Right cardiac atrium (tissue), 5 donors: ENCODE data around the gene NCKAP5. TPM values are rescaled to one million over a fixed set of nuclear protein-coding genes. Genes with fewer than 3 reads are reported as not detected.
A peak's percentile ranks its signal among the peaks of the same experiment; 100 is the strongest.
"Not testable (repeated sequence)": the region's sequence is repeated elsewhere in the genome, so short reads cannot be mapped to it uniquely, and the experiment has no call there.

ENCODE experiments used
- ATAC-seq, 2 donors: fragments of 200-7000 bp; cut with Tn5 transposase; one replicate each; pipeline versions ENCODE4 v1.8.0 to v1.9.1; 2020; ENCODE audit warnings: moderate library complexity in 2 of 2, mild to moderate bottlenecking in 1 of 2
- DNase-seq, 3 donors: peaks; one replicate each; pipeline ENCODE4 v3.0.0-alpha.2; 2020
- H3K27ac ChIP-seq: one replicate; pipeline ENCODE4 v1.5.1; 2013; ENCODE audit warnings: mild to moderate bottlenecking, low read length, control low read depth, moderate library complexity
- H3K27me3 ChIP-seq: one replicate; pipeline ENCODE4 v1.6.1; 2013; ENCODE audit not compliant: control insufficient read depth, insufficient read depth
- H3K4me1 ChIP-seq: one replicate; pipeline ENCODE4 v1.6.1; 2013; ENCODE audit warnings: low read length; ENCODE audit not compliant: control insufficient read depth, insufficient read depth
- H3K4me3 ChIP-seq: one replicate; pipeline ENCODE4 v1.5.1; 2013; ENCODE audit warnings: low read length, control low read depth
- H3K9me3 ChIP-seq: one replicate; pipeline ENCODE4 v1.6.1; 2013; ENCODE audit warnings: low read length; ENCODE audit not compliant: control insufficient read depth
- WGBS: extraction: QIAGEN DNeasy Blood & Tissue Kit; methylation state at CpG from one replicate; pipeline ENCODE4 v1.1.7; 2013; 5-methylcytosine and 5-hydroxymethylcytosine counted together
- intact Hi-C, 4 donors: fragments of 100-400 bp; cut with DNase I; formaldehyde crosslinking; loops; one replicate each; pipeline versions ENCODE4 v1.11.0 to v1.14.0; 2022 to 2023
- polyA plus RNA-seq: library from polyadenylated mRNA; stranded (reverse); fragments of 200-250 nt; gene quantifications from one replicate; pipeline ENCODE4 v1.2.3, GENCODE V29; 2013
- total RNA-seq, 4 donors: library from RNA; stranded (reverse); fragmentation: NEBNext Ultra II Directional; extraction: Animal tissue kit (Norgen Biotek cat#: 25700); gene quantifications; one replicate each; pipeline ENCODE4 v1.2.1, GENCODE V29; 2021
- donor health status: healthy with polysubstance abuse.
- donor health status: DM: no; HTN: yes; CAD: no.
- donor health status: DM: no; HTN: no; CAD: no.
- donor health status: DM: no; HTN: yes; CAD: no; lungs with severe emphysema.
- donor health status: DM: yes; HTN: yes; CAD: no.

Gene NCKAP5
- total and polyA plus RNA-seq, 5 donors: 3.8 to 11.1 (median 7.3) TPM

DNA sequence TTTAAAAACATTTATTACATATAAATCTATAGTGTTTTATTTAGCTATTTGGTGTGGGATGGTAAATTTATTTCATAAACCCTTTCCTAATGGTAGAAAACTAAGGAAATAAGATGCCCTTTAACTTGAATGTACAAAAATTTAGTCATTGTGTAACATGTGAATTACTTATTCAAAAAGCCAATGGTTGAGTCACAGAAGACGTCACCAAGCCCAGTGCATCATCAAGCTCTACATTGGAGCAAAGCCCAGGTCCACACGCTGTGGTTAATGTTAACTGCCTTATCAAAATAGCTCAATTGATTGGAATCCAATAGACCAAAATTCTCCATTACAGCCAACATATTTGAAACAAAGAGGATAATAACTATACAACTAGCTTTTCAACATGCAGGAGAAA lies 752.7 kb downstream of the NCKAP5 start:
- ATAC-seq: no peak
- Histone ChIP-seq H3K4me3 (no peak overlapping the region), H3K27ac (no peak overlapping the region), H3K4me1 (no peaks in the 10 kb centered on the region), H3K9me3 (no peaks in the 10 kb centered on the region), H3K27me3 (no peaks in the 10 kb centered on the region)
- intact Hi-C loops: no loop called here
- no peak for DNase-seq
- 56% methylated on average over 2 of the region's 2 CpGs for WGBS

DNA sequence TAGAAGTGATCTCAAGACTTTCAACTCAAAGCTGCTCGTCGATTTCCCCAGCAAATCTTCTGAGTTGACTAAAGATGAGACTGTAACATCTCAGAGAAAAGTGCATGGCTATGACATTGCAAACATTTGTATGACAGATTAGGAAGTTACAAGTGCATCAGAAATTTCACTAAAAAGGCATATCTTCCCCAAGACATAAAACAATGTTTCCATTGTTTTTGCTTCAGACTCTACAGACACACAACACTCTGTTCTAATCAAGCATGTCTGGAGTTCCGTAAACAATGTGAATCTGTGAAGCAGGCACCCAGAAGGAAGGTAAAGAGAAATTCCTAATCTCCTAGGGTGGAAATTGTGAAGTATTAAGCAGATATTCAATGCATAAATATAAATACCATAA lies 753.6 kb downstream of the NCKAP5 start:
- ATAC-seq: no peak
- no peaks in the 10 kb centered on the region for H3K27me3 ChIP-seq
- H3K4me1 ChIP-seq: no peaks in the 10 kb centered on the region
- 67% methylated on average over 3 of the region's 3 CpGs for WGBS
- no peak for DNase-seq
- H3K4me3 ChIP-seq: no peak overlapping the region
- H3K9me3 ChIP-seq: no peaks in the 10 kb centered on the region
- intact Hi-C loops: no loop called here
- H3K27ac ChIP-seq: no peak overlapping the region

DNA sequence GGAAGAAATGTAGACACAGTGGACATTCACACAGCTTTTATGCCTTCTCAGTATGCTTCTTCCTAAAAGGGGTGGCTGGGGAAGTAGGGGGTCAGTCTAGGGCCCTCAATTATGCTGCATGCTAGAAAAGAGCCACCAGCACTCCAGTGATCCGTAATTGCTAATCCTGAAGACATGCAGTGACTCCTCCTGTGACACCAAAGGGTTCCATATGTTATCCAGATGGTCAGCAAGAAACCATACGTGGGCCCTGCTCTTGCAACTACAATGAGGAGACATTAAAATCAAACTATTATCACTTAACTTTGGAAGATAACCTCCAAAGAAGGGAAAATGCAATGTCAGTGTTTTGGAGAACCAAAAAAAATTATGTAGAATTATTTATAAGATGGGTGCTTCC lies 754.8 kb downstream of the NCKAP5 start:
- WGBS: 77% methylated on average over 2 of the region's 2 CpGs
- Histone ChIP-seq H3K4me3 (no peak overlapping the region), H3K27me3 (no peaks in the 10 kb centered on the region), H3K9me3 (no peaks in the 10 kb centered on the region), H3K4me1 (no peaks in the 10 kb centered on the region), H3K27ac (no peak overlapping the region)
- intact Hi-C loops: no loop called here
- DNase-seq (no peak), ATAC-seq (no peak)

GRCh38 chr2:132811148-132811915 lies 756.9 kb downstream of the NCKAP5 start:
- no peaks in the 10 kb centered on the region for H3K9me3 ChIP-seq
- 75% methylated on average over 9 of the region's 9 CpGs for WGBS
- H3K4me3 ChIP-seq: no peak overlapping the region
- no peak for DNase-seq
- ATAC-seq: no peak
- H3K27ac ChIP-seq: no peak overlapping the region
- intact Hi-C loops: no loop called here
- H3K4me1 ChIP-seq: no peaks in the 10 kb centered on the region
- H3K27me3 ChIP-seq: no peaks in the 10 kb centered on the region

DNA sequence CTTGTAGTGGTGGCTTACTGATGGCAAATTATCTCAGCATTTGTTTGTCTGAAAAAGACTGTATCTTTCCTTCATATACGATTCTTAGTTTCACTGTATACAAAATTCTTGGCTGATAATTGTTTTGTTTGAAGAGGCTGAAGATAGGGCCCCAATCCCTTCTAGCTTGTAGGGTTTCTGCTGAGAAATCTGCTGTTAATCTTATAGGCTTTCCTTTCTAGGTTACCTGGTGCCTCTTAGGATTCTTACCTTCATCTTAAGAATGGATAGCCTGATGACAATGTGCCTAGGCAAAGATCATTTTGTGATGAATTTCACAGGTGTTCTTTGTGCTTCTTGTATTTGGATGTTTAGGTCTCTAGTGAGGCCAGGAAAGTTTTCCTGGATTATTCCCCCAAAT lies 758.3 kb downstream of the NCKAP5 start:
- ATAC-seq, H3K27ac ChIP-seq, H3K27me3 ChIP-seq, H3K9me3 ChIP-seq, intact Hi-C loops, H3K4me1 ChIP-seq, DNase-seq, H3K4me3 ChIP-seq: not testable (repeated sequence)
- 89% methylated on average over 1 of the region's 1 CpG for WGBS

- H3K27me3 ChIP-seq: no peaks in the 10 kb centered on the region
- no peaks in the 10 kb centered on the region for H3K9me3 ChIP-seq
- intact Hi-C loops: no loop called here
- H3K4me3 ChIP-seq: no peak overlapping the region
- WGBS: 31% methylated on average over 4 of the region's 4 CpGs
- no peaks in the 10 kb centered on the region for H3K4me1 ChIP-seq
- DNase-seq (no peak), ATAC-seq (peak in 1 of 2 donors; percentile 42)
- no peak overlapping the region for H3K27ac ChIP-seq
These were observed 764.2 kb downstream of the NCKAP5 start for GRCh38 chr2:132804051-132804450.

DNA sequence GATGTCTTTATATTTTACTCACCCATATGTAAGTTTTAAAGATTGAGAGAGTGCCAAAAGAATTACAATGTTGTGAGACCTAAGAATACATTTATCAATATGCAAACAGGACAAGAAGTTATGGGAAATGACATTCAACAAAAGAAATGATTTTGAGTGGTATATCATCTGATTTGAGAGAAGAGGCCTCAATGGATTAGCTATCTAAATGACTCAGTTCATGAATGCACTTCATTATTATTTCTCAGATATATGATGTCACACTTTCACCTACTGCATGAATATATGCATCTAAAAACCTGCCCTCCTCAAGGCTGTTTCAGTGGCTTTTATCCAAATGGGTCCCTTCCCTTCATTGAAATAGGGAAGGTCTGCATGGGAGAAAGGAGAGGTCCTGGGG lies 769.9 kb downstream of the NCKAP5 start:
- no peak overlapping the region for H3K4me3 ChIP-seq
- H3K4me1 ChIP-seq: no peaks in the 10 kb centered on the region
- no peaks in the 10 kb centered on the region for H3K27me3 ChIP-seq
- H3K9me3 ChIP-seq: no peaks in the 10 kb centered on the region
- no peak overlapping the region for H3K27ac ChIP-seq
- no peak for ATAC-seq
- intact Hi-C loops: no loop called here
- no peak for DNase-seq

DNA sequence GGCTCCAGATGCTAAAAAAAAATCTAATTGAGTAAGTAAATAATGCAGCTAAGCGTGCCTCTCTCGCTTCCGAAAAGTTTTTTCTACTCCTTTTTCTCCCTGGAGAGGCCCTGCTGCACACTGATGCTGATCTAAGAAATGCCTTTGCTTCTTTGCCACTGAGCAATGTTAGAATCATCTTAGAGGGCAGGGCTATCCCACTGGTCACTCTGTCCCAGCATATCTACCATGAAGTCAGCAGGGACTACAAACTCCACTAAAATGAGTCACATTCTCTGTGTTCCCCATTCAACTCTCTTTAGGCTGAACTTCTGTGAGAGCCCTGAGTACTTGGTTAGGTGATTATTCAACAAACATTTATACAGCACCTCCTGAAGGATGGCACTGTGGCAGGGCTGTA lies 770.7 kb downstream of the NCKAP5 start:
- Histone ChIP-seq H3K9me3 (no peaks in the 10 kb centered on the region), H3K27ac (no peak overlapping the region), H3K4me1 (no peaks in the 10 kb centered on the region), H3K4me3 (no peak overlapping the region), H3K27me3 (no peaks in the 10 kb centered on the region)
- DNase-seq (no peak), ATAC-seq (no peak)
- intact Hi-C loops: no loop called here
- 83% methylated on average over 3 of the region's 3 CpGs for WGBS

GRCh38 chr2:132797071-132797470 lies 771.2 kb downstream of the NCKAP5 start:
- DNase-seq (no peak), ATAC-seq (no peak)
- WGBS: 72% methylated on average over 3 of the region's 3 CpGs
- intact Hi-C loops: no loop called here
- Histone ChIP-seq H3K27me3 (no peaks in the 10 kb centered on the region), H3K4me1 (no peaks in the 10 kb centered on the region), H3K4me3 (no peak overlapping the region), H3K27ac (no peak overlapping the region), H3K9me3 (no peaks in the 10 kb centered on the region)

DNA sequence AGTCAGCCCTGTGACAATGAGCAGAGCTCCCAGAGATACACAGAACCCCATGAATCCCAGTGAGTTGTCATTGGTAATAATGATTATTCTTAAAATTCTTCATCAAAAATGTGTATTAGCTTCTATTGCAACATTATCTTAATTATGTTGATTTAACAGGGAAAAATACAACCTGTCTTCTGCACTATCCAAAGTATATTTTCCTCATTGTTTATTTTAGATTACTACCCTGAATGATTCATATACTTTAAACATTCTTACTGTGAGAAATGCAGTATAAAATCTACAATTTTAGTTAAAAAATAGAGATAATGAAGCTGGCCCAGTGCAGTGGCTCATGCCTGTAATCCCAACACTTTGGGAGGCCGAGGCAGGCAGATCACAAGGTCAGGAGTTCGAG lies 773.0 kb downstream of the NCKAP5 start:
- DNase-seq: no peak
- no peak for ATAC-seq
- Histone ChIP-seq H3K4me3 (no peak overlapping the region), H3K27ac (no peak overlapping the region), H3K4me1 (no peaks in the 10 kb centered on the region), H3K9me3 (no peaks in the 10 kb centered on the region), H3K27me3 (no peaks in the 10 kb centered on the region)
- 90% methylated on average over 2 of the region's 2 CpGs for WGBS
- intact Hi-C loops: no loop called here

GRCh38 chr2:132793532-132793931 lies 774.7 kb downstream of the NCKAP5 start:
- Histone ChIP-seq H3K4me3 (no peak overlapping the region), H3K27ac (no peak overlapping the region), H3K9me3 (no peaks in the 10 kb centered on the region), H3K27me3 (no peaks in the 10 kb centered on the region), H3K4me1 (no peaks in the 10 kb centered on the region)
- 95% methylated on average over 8 of the region's 8 CpGs for WGBS
- DNase-seq (no peak), ATAC-seq (no peak)
- intact Hi-C loops: no loop called here
